ENCODE measurements around the gene DTNBP1.

The DTNBP1 gene

GRCh38 chr6:15487262-15487661 is 175.6 kb downstream of the DTNBP1 start:
- no peak for DNase-seq (ENCODE audit: low read depth in 1 of 2, low spot score in 1 of 2)

DNA sequence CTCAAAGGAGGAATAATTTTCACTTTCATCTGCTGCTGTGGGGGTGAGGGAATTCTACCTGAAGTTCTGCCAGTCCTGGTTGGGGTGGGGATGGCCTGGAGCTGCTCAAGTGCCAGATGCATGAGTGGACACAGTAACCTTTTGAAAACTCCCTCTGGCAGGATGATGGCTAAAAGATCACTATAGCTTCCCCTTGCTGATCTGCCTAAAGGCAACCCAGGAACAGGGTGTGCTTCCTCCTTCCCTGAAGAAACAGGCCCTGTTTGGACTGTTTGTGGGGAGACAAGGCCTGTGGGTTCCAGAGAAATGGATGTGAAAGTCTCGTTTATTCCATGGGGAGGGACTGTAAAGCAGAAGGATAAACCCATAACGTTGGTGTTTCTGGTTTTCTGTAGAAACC is 176.9 kb downstream of the DTNBP1 start:
- no peak for DNase-seq (ENCODE audit: low read depth in 1 of 2, low spot score in 1 of 2)

DNA sequence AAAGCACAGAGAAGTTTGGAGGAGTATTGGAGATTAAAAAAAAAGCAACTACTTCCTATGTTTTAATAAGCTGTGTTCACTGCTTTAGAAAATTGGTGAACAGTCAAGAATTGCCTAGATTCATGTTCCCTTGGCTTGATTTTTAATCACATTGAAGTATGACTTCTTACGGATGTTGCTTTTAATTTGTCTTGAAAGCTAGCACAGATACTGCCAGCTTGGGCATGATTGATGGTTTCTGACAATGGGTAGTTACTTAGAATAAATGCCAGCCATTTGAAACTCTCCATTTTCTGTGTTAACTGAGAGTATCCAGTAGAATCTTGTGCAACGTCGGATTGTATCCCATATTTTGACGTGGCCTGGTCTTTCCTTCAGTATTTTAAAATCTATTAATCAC is 178.0 kb downstream of the DTNBP1 start:
- DNase-seq (ENCODE audit: low read depth in 1 of 2, low spot score in 1 of 2) = no peak

DNA sequence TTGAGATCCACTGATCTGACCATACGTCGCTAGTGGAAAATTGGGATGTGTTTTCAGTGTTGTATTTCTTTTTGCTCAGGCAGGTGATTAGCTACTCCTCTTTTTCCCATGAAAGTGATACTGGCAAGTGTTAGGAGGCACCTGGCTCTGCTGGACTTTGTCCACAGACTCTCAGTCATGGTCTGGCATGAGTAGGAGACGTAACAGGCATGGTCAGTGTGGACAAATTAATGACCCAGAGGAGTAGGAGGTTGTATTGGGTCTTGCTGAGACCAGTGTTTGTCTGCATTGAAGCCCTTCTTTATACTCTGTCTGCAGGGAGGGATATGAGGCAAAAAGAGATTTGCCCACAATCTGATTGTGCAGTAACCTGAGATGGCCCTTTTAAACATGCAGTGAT is 178.7 kb downstream of the DTNBP1 start:
- no peak for DNase-seq (ENCODE audit: low read depth in 1 of 2, low spot score in 1 of 2)

- no peak for DNase-seq (ENCODE audit: low read depth in 1 of 2, low spot score in 1 of 2)
Measured at GRCh38 chr6:15483060-15483459, 179.8 kb downstream of the DTNBP1 start.

DNA sequence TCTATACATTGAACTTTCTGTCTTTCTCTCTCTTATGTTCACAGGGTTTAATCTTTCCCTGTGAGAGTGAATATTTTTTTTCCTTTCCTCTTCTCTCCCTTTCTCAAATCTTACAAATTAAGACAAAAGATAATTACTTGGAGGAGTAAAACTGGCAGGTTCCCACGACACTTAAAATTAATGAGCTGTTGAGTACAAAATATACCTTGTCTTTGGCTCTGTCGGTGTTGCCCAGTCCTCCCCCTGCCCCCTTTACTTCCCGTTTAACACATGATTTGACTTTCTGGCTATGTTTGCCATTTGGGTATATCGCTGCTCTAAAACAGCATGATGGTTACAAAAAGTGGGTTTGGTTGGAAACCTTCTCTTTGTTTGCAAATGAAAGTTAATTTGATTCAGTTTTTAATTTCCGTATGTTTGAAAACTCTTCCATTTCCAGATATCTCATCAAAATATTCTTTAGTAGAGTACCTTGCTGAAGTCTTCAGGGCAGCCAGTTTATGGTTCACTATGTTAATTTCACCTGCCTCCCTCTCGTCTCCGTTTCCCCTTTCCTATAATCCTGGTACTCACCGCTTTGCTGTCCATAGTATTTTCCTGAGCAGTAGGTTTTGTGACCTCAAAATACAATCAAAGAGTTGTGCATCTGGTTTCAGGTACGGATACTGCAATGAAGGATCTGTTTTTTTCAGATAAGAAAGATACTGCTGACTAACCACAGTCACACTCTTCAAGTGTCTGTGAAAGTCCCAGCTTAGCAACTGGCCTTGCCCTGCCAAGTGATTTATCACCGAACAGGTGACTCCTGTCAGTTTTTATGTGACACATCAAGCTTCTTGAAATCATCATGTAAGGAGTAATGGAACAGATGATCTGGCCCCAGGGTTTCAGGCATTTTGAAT is 181.2 kb downstream of the DTNBP1 start:
- no peak for DNase-seq (ENCODE audit: low read depth in 1 of 2, low spot score in 1 of 2)

DNA sequence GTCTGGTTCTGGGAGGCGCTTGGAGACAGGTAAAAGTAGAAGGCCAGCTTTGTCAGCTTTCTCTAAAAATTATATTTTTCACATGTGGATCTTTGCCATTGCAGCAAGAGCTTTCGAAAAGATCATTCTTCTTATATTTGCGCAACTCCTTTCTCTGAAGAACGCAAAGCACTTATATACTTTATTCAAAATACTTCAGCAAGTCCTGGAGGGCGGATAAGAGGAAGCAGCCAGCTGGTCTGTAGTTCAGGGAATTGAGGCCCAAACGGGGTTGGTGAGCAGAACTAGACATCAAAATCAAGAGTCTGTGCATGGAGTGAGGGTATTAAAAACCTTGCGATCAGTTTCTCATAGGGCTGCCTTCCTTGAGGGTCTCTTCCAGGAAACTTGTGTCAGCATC is 182.3 kb downstream of the DTNBP1 start:
- no peak for DNase-seq (ENCODE audit: low read depth in 1 of 2, low spot score in 1 of 2)

- no peak for DNase-seq (ENCODE audit: low read depth in 1 of 2, low spot score in 1 of 2)
Measured at GRCh38 chr6:15479761-15480160, 183.1 kb downstream of the DTNBP1 start.

- DNase-seq (ENCODE audit: low read depth in 1 of 2, low spot score in 1 of 2) = no peak
Measured at GRCh38 chr6:15477746-15478145, 185.1 kb downstream of the DTNBP1 start.

DNA sequence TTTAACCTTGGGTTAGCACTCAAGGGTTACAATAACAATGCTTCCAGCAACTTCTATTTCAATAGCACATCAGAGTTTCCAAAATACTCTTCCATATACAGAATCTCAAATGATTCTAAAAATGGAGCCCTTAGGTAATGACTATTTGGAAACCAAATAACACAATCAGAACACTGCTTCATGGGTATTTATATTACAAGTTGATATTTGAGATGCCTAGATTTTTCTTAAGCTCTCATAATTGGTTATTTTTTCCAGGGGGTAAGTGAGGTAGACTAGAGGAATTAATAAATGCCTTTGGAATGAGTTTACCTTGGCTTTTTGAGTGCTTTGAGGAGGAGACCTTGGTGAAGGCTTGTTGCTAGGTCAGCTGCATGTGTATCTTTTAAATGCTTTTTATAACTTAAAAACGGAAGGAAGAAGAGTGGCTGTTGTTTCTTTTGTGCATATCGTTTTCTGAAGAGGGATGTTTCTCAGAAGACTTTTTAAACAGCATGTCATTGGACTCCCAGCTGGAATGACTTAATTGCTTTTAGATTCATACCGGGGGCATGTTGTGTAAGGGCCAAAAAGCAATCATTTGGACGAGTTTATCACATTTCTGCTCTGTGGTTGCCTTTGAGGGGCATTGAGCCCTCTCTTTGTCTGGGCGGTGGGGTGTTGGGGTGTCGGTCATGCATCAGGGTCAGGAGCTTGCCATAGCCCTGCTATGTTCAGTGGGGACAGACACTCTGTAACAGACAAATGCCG is 186.0 kb downstream of the DTNBP1 start:
- no peak for DNase-seq (ENCODE audit: low read depth in 1 of 2, low spot score in 1 of 2)

GRCh38 chr6:15475872-15476271 is 187.0 kb downstream of the DTNBP1 start:
- no peak for DNase-seq (ENCODE audit: low read depth in 1 of 2, low spot score in 1 of 2)

DNA sequence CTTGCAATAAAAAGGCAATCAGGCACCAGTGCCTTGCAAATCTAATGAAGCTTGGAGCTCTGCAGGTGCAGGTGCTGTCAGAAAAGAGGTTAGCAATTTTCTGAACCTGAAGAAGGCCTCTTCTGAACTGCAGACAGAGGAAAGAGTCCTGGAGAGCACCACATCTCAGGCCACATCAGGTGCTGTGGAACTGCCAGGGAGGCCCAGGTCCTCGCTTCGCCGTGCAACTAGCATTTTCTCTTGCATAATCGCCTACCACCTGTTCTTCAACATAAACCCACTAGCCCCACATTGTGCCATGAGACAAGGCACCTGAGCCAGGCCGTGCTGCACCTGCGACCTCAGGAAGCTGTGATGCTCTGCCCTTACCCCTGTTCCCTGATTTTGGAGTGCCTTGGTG is 187.6 kb downstream of the DTNBP1 start:
- no peak for DNase-seq (ENCODE audit: low read depth in 1 of 2, low spot score in 1 of 2)

DNA sequence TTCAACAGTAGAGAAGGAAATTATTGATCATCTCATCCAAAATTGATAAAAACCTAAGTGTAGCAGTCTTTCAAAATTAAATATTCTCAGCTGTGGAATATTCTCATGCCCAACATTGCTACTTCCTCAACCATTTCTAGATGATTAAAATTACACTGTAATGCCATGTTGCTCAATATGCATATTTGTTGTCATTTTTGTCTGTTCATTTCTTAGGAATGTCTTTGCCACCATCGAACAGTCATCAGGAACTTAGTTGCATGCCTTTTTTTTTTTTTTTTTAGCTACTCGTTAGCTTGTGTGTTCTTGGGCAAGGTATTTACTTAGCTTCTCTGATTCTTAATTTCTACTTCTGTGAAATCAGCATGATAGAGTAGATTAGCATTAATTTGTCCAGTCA is 188.6 kb downstream of the DTNBP1 start:
- DNase-seq (ENCODE audit: low read depth in 1 of 2, low spot score in 1 of 2) = no peak

DNA sequence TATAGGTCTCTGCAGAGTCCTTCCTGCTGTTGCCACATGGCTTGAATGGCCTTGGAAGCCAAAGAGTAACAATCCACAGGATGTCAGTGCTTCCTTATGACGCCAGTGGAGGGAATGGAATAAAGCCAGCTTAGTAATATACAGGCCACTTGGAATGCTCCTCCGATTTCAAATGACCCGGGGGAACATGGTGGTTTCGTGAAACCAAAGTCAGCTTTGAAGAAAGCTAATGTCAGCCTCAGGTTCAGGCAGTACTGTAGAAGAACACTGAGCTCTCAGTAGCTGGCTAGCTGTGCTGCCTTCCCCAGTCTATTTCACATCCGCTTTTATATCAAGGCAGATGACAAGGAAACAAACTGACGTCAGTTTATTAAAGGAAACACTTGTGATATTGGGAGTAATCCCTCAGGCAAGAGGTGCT is 189.1 kb downstream of the DTNBP1 start:
- DNase-seq (ENCODE audit: low read depth in 1 of 2, low spot score in 1 of 2) = no peak

- DNase-seq (ENCODE audit: low read depth in 1 of 2, low spot score in 1 of 2) = no peak
Measured at GRCh38 chr6:15473174-15473573, 189.7 kb downstream of the DTNBP1 start.
